Muscle of arm (tissue), 12 donors: ENCODE measurements around the gene CRLF3. TPM values are rescaled to one million over a fixed set of nuclear protein-coding genes. Genes with fewer than 3 reads are reported as not detected.
"Not testable (repeated sequence)": the region's sequence is repeated elsewhere in the genome, so short reads cannot be mapped to it uniquely, and the experiment has no call there.

ENCODE experiments used
- DNase-seq: peaks from one replicate; pipeline ENCODE4 v3.0.0-alpha.2; 2013
- polyA plus RNA-seq, 12 donors: library from polyadenylated mRNA; unstranded; fragments of 120-200 nt; gene quantifications; one replicate each; pipeline ENCODE4 v1.2.1, GENCODE V29; 2013; ENCODE audit not compliant: insufficient read length in 12 of 12

CRLF3 gene
- polyA plus RNA-seq, 12 donors = 3.5 to 20.4 (median 12.8) TPM; not detected in 1

GRCh38 chr17:30819971-30820705 is 4.4 kb downstream of the CRLF3 start:
- no peak for DNase-seq

GRCh38 chr17:30816165-30816564 is 8.3 kb downstream of the CRLF3 start:
- DNase-seq = no peak

GRCh38 chr17:30814860-30815259 is 9.6 kb downstream of the CRLF3 start:
- not testable (repeated sequence) for DNase-seq

- DNase-seq = not testable (repeated sequence)
Measured at GRCh38 chr17:30814236-30814635, 10.3 kb downstream of the CRLF3 start.

- DNase-seq = no peak
Measured at GRCh38 chr17:30812218-30813177, 12.0 kb downstream of the CRLF3 start.

GRCh38 chr17:30809867-30810266 is 14.6 kb downstream of the CRLF3 start:
- no peak for DNase-seq

- no peak for DNase-seq
Measured at GRCh38 chr17:30808785-30809286, 15.7 kb downstream of the CRLF3 start.

- DNase-seq = no peak
Measured at GRCh38 chr17:30807896-30808295, 16.6 kb downstream of the CRLF3 start.

GRCh38 chr17:30805944-30806456 is 18.5 kb downstream of the CRLF3 start:
- DNase-seq = no peak

- DNase-seq = no peak
Measured at GRCh38 chr17:30801671-30802070, 22.8 kb downstream of the CRLF3 start.

- no peak for DNase-seq
Measured at GRCh38 chr17:30796016-30796415, 28.5 kb downstream of the CRLF3 start.

GRCh38 chr17:30794372-30794771 is 30.1 kb downstream of the CRLF3 start:
- DNase-seq = no peak

- DNase-seq = no peak
Measured at GRCh38 chr17:30793282-30793977, 31.1 kb downstream of the CRLF3 start.

- DNase-seq = no peak
Measured at GRCh38 chr17:30790279-30790678, 34.2 kb downstream of the CRLF3 start.

- no peak for DNase-seq
Measured at GRCh38 chr17:30788918-30789317, 35.6 kb downstream of the CRLF3 start.

- DNase-seq = no peak
Measured at GRCh38 chr17:30782206-30782605, 42.3 kb downstream of the CRLF3 start.

GRCh38 chr17:30780343-30780742 is 44.1 kb downstream of the CRLF3 start:
- DNase-seq = no peak

GRCh38 chr17:30768771-30769170 is 55.7 kb downstream of the CRLF3 start:
- DNase-seq = not testable (repeated sequence)

- DNase-seq = not testable (repeated sequence)
Measured at GRCh38 chr17:30767641-30768404, 56.7 kb downstream of the CRLF3 start.

- no peak for DNase-seq
Measured at GRCh38 chr17:30761060-30761459, 63.4 kb downstream of the CRLF3 start.

GRCh38 chr17:30753291-30753690 is 71.2 kb downstream of the CRLF3 start:
- not testable (repeated sequence) for DNase-seq
